Keratinocyte (primary cell): Measurements from ENCODE around the gene JAZF1.

Experiments used
- EZH2 ChIP-seq: IDR thresholded peaks from one replicate; pipeline ENCODE4 v1.6.1; 2012; ENCODE audit warnings: inconsistent platforms, mild to moderate bottlenecking, low read length, moderate library complexity
- TF ChIP-seq, protein P1 (sequence below), 3 experiments: IDR thresholded peaks in 1 of 3; conservative IDR thresholded peaks in 1 of 3; optimal IDR thresholded peaks in 1 of 3; 2 replicates in 2 of 3; 3 replicates in 1 of 3; pipeline versions ENCODE3 to v1.5.1; 2011; ENCODE audit warnings: low read length in 3 of 3, mild to moderate bottlenecking in 3 of 3, moderate library complexity in 2 of 3, control low read depth in 1 of 3, inconsistent platforms in 1 of 3; ENCODE audit not compliant: insufficient read depth in 2 of 3; ENCODE audit errors: extremely low read depth in 1 of 3

DNA sequence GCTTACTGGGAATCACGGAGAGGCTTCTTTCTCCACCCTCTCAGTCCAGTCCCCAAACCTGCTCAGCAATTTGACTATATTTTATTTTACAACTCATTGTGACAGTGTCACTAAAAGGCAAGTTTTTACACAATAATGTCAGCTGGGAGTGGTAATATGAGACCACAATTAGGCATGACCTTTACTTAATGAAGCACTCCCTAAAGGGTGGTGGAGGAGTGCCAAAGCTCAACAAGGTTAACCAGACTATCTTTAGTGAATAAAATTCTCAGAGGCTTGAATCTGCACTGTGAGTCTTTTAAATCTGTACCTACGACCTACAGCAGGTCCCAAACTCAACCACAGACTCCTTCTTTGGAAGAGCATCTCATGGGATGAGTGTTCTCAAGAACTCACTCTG, 225.0 kb downstream of the JAZF1 start:
- TF ChIP-seq, protein P1, sequence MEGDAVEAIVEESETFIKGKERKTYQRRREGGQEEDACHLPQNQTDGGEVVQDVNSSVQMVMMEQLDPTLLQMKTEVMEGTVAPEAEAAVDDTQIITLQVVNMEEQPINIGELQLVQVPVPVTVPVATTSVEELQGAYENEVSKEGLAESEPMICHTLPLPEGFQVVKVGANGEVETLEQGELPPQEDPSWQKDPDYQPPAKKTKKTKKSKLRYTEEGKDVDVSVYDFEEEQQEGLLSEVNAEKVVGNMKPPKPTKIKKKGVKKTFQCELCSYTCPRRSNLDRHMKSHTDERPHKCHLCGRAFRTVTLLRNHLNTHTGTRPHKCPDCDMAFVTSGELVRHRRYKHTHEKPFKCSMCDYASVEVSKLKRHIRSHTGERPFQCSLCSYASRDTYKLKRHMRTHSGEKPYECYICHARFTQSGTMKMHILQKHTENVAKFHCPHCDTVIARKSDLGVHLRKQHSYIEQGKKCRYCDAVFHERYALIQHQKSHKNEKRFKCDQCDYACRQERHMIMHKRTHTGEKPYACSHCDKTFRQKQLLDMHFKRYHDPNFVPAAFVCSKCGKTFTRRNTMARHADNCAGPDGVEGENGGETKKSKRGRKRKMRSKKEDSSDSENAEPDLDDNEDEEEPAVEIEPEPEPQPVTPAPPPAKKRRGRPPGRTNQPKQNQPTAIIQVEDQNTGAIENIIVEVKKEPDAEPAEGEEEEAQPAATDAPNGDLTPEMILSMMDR (optimal IDR thresholded peaks at IDR 0.05 in 1 of 3, IDR thresholded peaks at IDR 0.05 in 1 of 3, conservative IDR thresholded peaks at IDR 0.05 in 1 of 3; ENCODE audit: extremely low read depth in 1 of 3, insufficient read depth in 2 of 3, low read length in 3 of 3), result no peak
- TF ChIP-seq EZH2, result no peak
